Left hindlimb (tissue), 1 donor: Measurements from ENCODE around the gene GBP4.
"Not testable (repeated sequence)": the region's sequence is repeated elsewhere in the genome, so short reads cannot be mapped to it uniquely, and the experiment has no call there.

Source experiments
- DNase-seq: peaks from one replicate; pipeline ENCODE4 v3.0.0-alpha.2; 2018

Gene GBP4, protein sequence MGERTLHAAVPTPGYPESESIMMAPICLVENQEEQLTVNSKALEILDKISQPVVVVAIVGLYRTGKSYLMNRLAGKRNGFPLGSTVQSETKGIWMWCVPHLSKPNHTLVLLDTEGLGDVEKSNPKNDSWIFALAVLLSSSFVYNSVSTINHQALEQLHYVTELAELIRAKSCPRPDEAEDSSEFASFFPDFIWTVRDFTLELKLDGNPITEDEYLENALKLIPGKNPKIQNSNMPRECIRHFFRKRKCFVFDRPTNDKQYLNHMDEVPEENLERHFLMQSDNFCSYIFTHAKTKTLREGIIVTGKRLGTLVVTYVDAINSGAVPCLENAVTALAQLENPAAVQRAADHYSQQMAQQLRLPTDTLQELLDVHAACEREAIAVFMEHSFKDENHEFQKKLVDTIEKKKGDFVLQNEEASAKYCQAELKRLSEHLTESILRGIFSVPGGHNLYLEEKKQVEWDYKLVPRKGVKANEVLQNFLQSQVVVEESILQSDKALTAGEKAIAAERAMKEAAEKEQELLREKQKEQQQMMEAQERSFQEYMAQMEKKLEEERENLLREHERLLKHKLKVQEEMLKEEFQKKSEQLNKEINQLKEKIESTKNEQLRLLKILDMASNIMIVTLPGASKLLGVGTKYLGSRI

DNA sequence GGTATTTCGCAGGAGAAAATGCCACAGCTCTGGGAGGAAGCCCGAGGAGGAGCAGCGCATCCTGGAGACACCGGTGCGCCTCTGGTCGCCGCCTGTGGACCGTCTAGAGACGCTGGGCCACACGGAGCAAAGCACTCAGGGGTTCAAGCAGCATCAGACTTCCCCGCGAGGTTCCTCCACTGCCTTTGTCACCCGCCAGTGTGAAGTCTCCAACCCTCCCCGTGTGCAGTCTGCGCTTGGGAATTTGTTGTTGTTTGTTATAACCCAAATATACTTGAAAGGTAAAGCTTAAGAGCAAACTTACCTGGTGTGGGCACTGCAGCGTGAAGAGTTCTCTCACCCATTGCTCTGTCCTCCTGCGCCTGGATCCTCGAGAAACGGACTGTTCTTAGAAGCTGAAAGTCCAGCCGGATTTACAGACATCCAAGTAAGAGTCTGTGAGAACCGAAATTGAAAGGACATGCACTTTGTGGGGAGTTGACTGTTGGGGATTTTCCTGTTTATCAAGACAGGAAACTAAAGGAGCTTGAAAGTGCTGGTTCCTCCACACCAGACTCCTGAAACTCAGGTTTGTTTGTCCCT is at the start of gene GBP4:
Gene GBP4, minus strand, starts transcription at position 452 of the 582 bp plus-strand sequence. Its CDS starts 108 bp downstream, at position 344.
- no peak for DNase-seq

DNA sequence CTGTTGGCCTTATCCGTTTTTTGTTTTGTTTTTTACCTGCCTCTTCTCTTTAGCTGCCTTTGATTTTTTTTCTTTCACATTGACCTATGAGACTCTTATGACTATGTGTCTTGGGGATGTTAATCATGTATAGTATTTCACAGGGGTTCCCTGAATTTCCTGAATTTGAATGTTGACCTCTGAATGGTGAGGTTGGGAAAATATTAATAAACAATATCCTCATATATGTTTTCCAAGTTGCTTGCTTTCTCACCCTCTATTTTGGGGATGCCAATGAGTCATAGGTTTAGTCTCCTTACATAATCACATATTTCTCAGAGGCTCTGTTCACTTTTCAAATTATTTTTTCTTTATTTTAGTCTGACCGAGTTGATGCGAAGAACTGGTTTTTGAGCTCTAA is 44.3 kb upstream of the GBP4 start:
- DNase-seq, result no peak

DNA sequence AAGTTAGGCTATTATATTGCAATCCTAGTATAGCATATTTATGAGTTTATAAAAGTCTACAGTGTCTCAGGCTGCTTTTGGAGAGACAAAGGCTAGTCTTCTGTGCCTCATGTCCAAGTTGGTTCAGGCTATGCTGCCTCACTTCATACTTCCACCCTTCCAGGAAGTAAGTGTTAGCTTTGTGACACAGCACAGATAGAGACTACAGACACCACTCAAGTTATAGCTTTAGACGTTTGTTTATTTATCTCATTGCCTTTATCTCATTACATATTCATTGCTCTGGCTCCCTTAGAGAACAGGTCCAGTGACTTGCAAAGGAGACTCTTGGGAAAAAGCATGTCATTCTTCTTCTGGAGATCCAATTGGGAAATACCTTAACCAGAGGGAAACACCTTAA is 22.6 kb upstream of the GBP4 start:
- no peak for DNase-seq

DNA sequence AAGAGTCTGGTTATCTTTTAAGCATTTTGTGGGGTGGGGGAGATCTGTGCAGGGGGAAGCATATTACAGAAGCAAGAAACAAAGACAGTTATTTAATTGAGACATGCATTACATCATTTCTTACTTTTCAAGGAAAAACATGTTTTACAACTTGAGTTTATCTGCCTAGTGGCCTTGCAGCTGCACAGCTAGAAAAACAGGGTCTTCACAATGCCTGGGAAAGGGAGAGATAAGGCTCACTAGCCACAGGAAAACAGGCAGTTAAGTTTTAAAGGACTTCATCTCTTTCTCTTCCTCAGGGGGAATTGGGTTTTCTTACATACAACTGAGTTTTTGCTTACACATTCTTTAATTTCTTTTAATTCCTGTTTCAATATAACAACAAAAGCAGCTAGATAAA is 21.1 kb upstream of the GBP4 start:
- not testable (repeated sequence) for DNase-seq

DNA sequence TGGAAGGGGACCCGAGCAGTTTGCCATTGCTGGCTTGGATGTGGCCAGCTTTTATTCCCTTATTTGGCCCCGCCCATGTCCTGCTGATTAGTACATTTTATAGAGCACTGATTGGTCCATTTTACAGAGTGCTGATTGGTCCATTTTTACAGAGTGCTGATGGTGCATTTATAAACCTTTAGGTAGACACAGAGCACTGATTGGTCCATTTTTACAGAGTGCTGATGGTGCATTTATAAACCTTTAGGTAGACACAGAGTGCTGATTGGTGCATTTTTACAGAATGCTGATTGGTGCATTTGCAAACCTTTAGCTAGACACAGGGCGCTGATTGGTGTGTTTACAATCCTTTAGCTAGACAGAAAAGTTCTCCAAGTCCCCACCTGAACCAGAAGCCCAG is 20.2 kb upstream of the GBP4 start:
- not testable (repeated sequence) for DNase-seq

DNA sequence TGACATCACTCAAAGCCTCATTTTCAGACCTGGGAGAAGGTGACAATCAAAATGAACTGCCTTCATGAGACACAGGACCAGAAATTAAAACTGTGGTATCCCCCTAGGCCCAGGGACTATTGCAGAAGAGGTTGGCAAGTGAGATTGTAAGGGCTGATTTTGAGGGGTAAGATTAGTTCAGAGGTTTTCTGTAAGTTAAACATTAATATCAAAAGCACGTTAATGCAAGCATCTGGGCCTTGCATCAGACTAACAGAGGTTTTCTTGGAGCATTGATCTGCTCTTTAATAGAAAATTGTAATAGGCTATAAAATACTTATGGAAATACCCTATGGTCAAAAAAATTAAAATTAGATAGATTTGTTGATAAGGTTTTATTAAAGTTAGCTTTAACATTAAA is 14.6 kb upstream of the GBP4 start:
- no peak for DNase-seq

DNA sequence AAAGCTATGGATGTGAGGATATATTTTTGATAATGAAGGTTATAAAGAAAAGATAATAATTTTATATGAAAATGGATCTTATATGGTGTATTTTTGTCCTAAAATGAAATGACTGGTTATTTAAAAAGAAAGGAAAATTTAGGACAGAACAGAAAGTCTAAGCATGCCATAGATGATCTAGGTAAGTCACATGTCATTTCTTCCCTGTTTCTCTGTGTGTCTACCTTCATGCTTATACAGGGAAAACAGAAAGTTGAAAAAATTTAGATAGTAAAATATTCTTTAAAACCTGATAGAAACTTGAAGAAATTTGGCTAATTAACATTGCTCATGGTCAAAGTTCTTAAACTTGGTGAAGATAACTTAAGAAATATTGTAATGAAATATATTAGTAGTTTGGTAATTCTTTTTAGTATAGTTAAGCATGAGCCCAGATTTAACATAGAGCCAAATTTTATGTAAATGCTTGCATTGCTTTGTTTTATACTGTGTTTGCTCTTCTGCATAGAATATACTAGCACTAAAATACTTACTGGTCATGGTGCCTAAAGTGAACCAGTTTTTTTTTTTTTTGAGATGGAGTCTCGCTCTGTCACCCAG is 12.4 kb upstream of the GBP4 start:
- no peak for DNase-seq

DNA sequence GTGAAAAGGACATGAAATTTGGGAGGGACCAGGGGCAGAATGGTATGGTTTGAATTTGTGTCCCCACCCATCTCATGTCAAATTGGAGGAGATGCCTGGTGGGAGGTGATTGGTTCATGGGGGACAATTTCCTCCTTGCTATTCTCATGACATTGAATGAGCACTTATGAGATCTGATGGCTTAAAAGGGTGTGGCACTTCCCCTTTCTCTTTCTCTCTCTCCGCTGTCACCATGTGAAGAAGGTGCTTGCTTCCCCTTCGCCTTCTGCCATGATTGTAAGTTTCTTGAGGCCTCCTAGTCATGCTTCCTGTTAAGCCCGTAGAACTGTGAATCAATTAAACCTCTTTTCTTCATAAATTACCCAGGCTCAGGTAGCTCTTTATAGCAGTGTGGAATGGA is 7.6 kb upstream of the GBP4 start:
- no peak for DNase-seq

DNA sequence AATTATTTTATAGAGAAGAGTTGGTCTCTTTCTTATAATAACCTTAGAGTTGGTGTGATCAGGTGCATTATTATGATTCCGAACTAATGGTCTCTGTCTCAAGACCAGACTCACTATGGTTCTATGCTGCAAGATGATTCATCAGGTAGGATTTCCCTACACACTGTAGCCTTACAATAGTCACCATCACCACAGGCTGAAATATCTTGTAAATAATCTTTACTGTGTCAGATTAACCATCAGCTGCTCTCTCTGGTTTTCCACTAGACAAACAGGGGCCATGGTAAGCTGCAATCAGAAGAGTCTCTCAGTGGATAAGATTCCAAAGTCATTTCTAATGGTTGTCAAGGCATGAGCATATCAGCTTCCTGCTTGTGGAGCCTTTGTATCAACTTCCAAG is 4.4 kb upstream of the GBP4 start:
- no peak for DNase-seq

DNA sequence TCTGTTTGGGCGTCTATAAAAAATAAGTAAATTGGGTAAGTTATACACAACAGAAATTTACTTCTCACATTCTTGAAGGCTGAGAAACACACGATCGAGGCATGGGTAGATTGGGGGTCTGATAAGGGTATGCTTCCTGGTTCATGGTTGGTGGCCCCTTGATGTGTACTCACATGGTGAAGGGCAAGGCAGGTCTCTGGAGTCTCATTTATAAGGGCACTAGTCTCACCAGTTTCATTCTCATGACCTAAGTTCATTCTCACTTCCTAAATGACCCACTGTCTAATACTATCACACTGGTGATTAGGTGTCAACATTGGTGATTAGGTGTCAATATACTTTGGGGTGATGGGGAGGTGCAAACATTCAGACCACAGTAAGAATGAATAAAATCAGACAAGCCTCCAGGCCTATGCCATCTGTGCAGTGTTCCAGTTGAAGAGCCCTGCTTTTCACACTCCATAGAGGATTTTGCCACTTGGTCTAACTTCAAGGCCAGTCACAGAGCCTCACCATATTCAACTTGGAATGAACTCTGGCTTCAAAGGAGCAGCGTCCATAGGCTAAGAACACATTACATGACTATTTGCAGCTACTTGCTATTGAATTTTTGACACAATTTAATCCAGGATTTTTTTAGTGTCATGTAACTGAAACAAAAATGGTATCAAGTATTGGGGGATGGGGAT is 2.5 kb upstream of the GBP4 start:
- DNase-seq, result no peak

DNA sequence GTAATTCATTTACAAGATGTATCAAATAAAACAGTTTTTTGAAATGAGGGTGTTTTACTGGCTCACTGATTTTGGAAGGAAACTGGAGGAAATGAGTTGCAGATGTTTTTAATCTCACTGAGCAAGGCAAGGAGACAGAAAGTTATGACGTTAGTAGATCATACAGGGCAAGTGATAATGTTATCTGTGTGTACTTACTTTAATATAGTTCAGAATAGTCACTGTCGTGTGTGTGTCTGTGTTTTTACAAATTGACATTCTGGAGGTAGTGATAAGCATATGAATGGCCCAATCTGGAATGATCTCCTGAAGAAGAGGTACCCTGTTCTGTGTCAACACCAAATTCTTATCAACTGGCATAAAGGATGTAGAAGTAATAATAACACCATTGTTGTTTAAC is 1.9 kb upstream of the GBP4 start:
- DNase-seq, result no peak

DNA sequence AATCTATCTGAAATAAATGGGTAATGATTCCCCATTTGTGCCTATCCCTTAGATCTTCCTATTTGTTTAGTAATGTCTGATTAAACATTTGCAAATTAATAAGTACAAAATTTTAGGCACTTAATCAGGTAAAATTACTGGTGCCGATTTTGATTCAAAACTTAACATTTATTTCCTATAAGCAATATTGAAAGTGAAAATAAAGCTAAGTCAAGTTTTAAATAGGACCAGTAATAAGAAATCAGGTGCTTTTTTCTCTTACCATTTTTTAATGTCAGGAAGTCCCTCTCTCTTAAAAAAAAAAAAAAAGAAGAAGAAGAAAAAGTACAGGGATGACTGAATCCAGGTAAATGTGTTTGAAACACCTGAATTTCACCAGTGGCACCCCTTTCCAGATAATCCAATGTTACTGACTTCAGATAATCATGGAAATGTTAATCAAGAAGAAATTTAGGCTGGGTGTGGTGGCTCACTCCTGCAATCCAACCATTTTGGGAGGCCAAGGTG is 836 bp upstream of the GBP4 start:
- no peak for DNase-seq

DNA sequence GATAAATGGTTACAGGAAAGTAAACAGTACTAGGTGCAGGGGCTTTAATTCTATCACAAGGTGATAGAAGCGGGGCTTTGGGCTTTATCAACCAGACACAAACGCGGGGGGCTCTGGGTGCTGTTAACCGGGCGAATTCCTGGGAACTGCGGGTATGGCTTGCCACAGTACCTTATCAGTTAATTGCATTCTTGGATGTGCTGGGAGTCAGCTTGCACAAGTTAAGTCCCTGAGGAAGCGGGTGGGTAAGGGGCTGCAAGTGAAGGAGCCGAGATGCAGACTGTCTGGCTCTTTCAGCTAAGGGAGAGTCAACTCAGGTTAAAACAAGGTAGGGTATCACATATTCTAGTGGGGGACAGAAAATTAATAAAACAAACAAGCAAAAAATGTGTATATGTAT is 661 bp downstream of the GBP4 start:
- DNase-seq, result no peak

DNA sequence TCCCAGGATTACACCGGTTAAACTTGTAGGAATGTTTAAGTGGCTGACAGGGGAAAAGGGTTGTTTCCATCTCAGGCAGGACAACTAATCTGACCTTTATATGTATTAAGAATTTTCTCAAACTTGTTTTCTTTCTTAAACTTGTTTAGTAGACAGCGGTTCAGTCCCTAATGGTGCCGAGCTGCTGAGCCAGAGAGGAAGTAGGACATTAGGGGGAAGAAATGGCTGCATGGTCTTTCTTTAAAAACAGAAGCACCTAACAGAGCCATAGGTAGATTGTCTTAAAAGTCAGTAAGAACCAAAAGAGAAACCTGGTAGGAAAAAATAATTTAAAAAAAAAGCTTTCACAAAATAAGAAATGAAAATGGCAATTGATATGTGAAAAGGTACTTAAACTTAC is 3.3 kb downstream of the GBP4 start:
- no peak for DNase-seq

DNA sequence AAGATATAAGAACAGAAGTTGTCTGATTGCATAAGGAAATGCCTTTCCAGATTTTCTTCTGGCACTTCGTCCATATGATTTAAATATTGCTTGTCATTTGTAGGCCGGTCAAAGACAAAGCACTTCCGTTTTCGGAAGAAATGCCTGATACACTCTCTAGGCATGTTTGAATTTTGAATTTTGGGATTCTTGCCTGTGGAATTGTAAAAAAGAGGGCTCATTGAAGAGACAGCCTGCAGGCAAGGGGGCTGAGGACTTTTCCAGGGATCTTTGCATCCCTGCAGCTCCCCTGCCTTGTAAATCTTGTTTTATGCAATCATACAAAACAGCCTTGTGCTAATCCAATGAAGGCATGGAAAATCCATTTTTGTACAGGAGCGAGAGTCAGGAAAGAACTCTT is 7.4 kb downstream of the GBP4 start:
- DNase-seq, result no peak

DNA sequence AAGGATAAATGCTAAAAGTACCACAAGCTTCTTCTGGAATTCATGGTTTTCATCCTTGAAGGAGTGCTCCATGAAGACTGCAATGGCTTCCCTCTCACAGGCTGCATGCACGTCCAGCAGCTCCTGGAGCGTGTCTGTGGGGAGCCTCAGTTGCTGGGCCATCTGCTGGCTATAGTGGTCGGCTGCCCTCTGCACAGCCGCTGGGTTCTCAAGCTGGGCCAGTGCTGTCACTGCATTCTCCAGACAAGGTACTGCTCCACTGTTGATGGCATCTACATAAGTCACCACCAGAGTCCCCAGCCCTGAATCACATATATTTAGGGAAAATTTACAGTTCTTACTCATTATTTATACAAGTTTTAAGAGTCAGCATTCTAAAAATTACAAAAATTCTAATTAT is 8.7 kb downstream of the GBP4 start:
- DNase-seq, result no peak

DNA sequence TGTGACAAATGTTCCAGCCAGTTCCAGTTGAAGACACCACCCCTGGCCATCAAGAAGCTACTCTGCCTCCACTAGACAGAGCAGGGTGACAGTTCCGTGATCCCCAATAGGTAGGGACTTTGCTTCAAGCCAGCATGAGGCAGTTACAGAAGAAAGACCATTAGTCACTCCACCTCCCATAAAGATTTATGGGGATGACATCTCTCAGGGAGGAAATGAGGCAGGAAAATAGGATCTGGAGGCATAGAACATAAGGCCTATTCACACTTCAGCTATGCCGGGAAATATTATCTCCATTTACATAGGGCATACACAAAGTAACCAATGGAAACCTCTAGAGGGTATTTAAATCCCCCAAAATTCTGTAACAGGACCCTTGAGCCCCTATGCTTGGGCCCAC is 19.4 kb downstream of the GBP4 start:
- DNase-seq, result no peak

DNA sequence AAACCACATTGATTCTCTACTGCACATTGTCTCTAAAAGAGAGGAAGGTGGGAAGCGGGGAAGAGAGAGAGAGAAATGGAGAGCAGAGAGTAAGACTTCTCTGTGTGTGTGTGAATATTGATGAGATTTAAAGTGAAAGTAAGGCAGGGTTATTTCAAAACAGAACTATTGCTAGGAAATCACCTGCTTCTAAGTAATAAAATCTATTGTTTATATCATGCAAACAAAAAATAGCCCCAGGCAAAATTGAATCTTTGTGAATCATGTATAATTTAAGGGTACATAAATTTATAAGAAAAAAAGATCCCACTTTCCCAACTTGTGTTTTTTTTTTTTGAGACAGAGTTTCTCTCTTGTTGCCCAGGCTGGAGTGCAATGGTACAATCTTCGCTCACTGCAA is 21.8 kb downstream of the GBP4 start:
- no peak for DNase-seq

DNA sequence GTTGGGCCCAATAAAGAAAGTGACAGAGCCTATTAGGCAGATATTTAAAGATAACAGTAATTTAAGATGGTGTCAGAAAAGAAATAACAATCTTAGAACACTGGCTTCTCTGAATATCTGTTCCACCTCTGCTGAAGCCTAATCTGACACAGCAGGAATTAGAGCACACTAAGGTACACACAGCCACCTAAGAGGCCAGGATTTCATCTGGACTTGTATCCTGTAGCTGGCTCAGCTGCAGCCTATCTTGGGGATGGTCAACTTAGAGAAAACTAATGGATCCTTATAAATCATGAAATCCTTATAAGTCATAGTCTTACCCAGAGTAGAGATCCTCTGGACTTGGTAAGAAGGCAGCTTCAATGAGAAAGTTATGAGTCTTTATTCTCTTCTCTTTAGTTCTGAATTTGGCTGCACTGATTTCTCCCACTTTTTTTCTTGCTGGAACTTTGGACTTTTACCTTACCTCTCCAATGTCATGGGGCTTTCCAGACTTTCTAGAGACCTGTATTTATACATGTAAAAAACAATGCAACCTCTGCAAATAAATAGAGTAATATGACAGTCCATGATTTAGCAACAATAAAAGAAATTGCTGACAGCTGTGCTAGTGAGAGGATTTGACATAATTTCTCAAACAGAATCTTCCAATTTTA is 23.0 kb downstream of the GBP4 start, which contains the start of gene GBP7:
Gene GBP7, minus strand, starts transcription at position 403 of the 656 bp plus-strand sequence. CDS start 4,068 bp downstream, outside the sequence.
- DNase-seq, result no peak

DNA sequence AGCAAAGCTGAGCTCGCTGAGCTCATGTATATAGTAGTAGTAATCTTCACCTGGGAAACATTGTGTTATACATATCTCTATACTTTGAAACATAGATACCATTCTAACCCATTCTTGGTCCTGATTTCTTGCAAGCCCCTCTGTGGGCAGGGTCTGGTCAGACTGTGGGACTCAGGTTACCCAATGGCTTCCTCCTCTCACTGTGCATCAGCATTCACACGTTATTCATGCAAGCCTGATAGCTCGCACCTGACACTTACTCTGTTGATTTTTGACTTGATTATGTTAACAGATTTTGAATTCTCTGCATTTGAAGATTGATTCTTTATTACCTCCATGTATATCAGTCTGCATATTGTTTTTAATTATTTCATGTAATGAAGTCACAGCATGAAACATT is 24.3 kb downstream of the GBP4 start:
- no peak for DNase-seq

DNA sequence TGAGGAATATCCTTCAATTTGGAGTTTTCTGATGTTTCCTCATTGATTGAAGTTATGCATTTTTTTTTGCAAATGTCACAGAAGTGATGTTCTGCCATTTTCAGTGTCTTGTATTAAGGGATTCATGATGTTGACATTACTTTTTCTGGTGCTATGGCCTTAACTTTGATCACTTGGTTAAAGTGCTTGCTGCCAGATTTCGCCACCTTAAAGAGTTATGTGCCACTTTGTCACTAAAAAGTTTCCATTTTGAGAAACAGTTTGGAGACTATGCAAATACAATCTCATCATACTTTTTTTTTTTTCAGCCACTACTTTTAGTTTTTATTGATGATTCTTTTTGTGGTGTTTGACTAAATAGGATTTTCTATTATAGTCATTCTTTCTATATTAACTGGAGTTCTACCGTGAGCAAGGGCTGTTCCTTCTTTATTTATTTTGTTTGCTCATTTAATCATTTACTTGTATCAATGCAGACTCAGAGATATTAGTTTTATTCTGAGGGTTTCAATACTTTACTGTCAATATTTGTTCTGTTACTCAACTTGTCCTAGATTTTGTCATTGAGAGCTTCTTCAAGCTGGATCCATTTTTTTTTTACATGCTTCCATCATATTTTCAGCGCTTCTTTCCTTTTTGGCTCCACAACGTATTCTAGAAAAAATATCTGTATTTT is 26.1 kb downstream of the GBP4 start:
- DNase-seq, result no peak

DNA sequence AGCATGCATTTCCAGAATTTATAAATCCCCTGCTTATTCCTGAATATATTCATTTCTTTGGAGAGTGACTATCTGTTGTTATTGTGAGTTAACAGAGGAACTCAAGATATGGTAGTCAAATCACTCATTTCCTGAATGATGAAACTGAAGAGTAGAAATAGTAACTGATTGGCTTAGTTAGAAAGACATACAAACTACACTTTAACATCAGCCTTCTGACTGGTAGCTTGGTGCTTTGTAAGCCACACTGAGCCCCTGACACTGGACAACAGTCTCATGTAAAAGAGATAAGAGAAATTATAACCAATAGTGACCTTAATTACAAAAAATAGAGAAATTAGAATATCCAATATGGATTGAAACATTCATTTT is 27.7 kb downstream of the GBP4 start:
- no peak for DNase-seq
